ENCODE measurements around the gene DISC1. TPM values are rescaled to one million over a fixed set of nuclear protein-coding genes. Genes with fewer than 3 reads are reported as not detected.

Gene DISC1
- total RNA-seq, 2 experiments from 2014 or later = 19.8 to 20.0 TPM

- Histone ChIP-seq H3K36me3 (ENCODE audit: insufficient read depth, low read length) (no peaks in the 10 kb centered on the region), H3K4me1 (ENCODE audit: insufficient read depth, low read length) (peaks cover 5% of the 10 kb centered on the region), H3K27ac (ENCODE audit: low read depth in 1 of 2, low read length in 2 of 2) (no peak overlapping the region), H3K27me3 (ENCODE audit: control insufficient read depth in 1 of 2, insufficient read depth in 2 of 2, low read length in 2 of 2) (no peaks in the 10 kb centered on the region), H3K9me3 (ENCODE audit: control insufficient read depth in 1 of 2, insufficient read depth in 1 of 2, low read length in 2 of 2) (no peaks in the 10 kb centered on the region), H3K4me3 (ENCODE audit: low read length) (no peak overlapping the region)
- peaks cover 16% of the 10 kb centered on the region for H3K4me1 Mint-ChIP-seq (ENCODE audit: low read depth)
- H3K27ac Mint-ChIP-seq = no peak overlapping the region
- ChIA-PET POLR2A (no interaction called here), CTCF (no interaction called here)
- intact Hi-C loops (cut with DNase I, micrococcal nuclease) = no loop called here
- ATAC-seq (ENCODE audit: poor library complexity) (no peak), DNase-seq (no peak)
- H3K27me3 Mint-ChIP-seq = no peaks in the 10 kb centered on the region
- H3K4me3 Mint-ChIP-seq = no peak overlapping the region
- peaks cover 13% of the 10 kb centered on the region for H3K36me3 Mint-ChIP-seq (ENCODE audit: low read depth)
- TF ChIP-seq, protein P1, sequence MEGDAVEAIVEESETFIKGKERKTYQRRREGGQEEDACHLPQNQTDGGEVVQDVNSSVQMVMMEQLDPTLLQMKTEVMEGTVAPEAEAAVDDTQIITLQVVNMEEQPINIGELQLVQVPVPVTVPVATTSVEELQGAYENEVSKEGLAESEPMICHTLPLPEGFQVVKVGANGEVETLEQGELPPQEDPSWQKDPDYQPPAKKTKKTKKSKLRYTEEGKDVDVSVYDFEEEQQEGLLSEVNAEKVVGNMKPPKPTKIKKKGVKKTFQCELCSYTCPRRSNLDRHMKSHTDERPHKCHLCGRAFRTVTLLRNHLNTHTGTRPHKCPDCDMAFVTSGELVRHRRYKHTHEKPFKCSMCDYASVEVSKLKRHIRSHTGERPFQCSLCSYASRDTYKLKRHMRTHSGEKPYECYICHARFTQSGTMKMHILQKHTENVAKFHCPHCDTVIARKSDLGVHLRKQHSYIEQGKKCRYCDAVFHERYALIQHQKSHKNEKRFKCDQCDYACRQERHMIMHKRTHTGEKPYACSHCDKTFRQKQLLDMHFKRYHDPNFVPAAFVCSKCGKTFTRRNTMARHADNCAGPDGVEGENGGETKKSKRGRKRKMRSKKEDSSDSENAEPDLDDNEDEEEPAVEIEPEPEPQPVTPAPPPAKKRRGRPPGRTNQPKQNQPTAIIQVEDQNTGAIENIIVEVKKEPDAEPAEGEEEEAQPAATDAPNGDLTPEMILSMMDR (IDR thresholded peaks at IDR 0.05) = no peak
- peaks cover 2% of the 10 kb centered on the region for H3K9me3 Mint-ChIP-seq
Observed at GRCh38 chr1:231885209-231885854, 258.7 kb downstream of the DISC1 start.

DNA sequence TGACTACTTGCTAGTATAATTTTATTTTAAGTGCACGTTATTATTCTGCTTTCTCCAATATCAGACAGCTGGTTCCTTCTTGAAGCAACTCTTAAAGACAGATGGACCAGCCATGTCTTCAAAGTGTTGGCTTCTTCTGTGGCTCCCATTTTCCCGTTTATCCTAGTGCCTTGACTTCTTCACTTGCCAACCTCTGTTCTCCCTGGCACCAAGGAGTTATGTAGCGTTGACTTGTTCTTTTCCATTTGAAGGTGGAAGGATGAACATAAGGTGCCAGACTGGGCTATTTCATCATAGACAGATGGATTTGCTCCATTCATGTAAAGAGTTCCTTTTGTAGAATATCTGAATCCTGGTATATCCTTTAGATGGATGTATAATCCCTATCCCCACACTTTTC is 260.6 kb downstream of the DISC1 start:
- Histone ChIP-seq H3K4me3 (ENCODE audit: low read length) (no peak overlapping the region), H3K36me3 (ENCODE audit: insufficient read depth, low read length) (no peaks in the 10 kb centered on the region), H3K9me3 (ENCODE audit: control insufficient read depth in 1 of 2, insufficient read depth in 1 of 2, low read length in 2 of 2) (no peaks in the 10 kb centered on the region), H3K27me3 (ENCODE audit: control insufficient read depth in 1 of 2, insufficient read depth in 2 of 2, low read length in 2 of 2) (no peaks in the 10 kb centered on the region), H3K4me1 (ENCODE audit: insufficient read depth, low read length) (peaks cover 5% of the 10 kb centered on the region), H3K27ac (ENCODE audit: low read depth in 1 of 2, low read length in 2 of 2) (no peak overlapping the region)
- TF ChIP-seq, protein P1 (IDR thresholded peaks at IDR 0.05) = no peak
- peaks cover 9% of the 10 kb centered on the region for H3K36me3 Mint-ChIP-seq (ENCODE audit: low read depth)
- POLR2A ChIA-PET = no interaction called here
- no peak overlapping the region for H3K4me3 Mint-ChIP-seq
- no peak for ATAC-seq (ENCODE audit: poor library complexity)
- intact Hi-C loops (cut with DNase I, micrococcal nuclease) = no loop called here
- CTCF ChIA-PET = no interaction called here
- DNase-seq = no peak
- no peak overlapping the region for H3K27ac Mint-ChIP-seq
- H3K27me3 Mint-ChIP-seq = no peaks in the 10 kb centered on the region
- peaks cover 16% of the 10 kb centered on the region for H3K4me1 Mint-ChIP-seq (ENCODE audit: low read depth)
- peaks cover 2% of the 10 kb centered on the region for H3K9me3 Mint-ChIP-seq

- no peak for ATAC-seq (ENCODE audit: poor library complexity)
- no peaks in the 10 kb centered on the region for H3K9me3 ChIP-seq (ENCODE audit: control insufficient read depth in 1 of 2, insufficient read depth in 1 of 2, low read length in 2 of 2)
- no peaks in the 10 kb centered on the region for H3K36me3 ChIP-seq (ENCODE audit: insufficient read depth, low read length)
- no peak overlapping the region for H3K4me3 ChIP-seq (ENCODE audit: low read length)
- peaks cover 12% of the 10 kb centered on the region for H3K4me1 Mint-ChIP-seq (ENCODE audit: low read depth)
- ChIA-PET POLR2A (no interaction called here), CTCF (no interaction called here)
- H3K27ac Mint-ChIP-seq = no peak overlapping the region
- intact Hi-C loops (cut with DNase I, micrococcal nuclease) = no loop called here
- H3K36me3 Mint-ChIP-seq (ENCODE audit: low read depth) = peaks cover 5% of the 10 kb centered on the region
- no peak overlapping the region for H3K27ac ChIP-seq (ENCODE audit: low read depth in 1 of 2, low read length in 2 of 2)
- no peak overlapping the region for H3K4me3 Mint-ChIP-seq
- H3K4me1 ChIP-seq (ENCODE audit: insufficient read depth, low read length) = peaks cover 5% of the 10 kb centered on the region
- H3K27me3 Mint-ChIP-seq = no peaks in the 10 kb centered on the region
- DNase-seq = no peak
- H3K9me3 Mint-ChIP-seq = peaks cover 2% of the 10 kb centered on the region
- H3K27me3 ChIP-seq (ENCODE audit: control insufficient read depth in 1 of 2, insufficient read depth in 2 of 2, low read length in 2 of 2) = no peaks in the 10 kb centered on the region
- TF ChIP-seq, protein P1 (IDR thresholded peaks at IDR 0.05) = no peak
Observed at GRCh38 chr1:231887866-231888265, 261.3 kb downstream of the DISC1 start.

Measured in CD4-positive, alpha-beta T cell (primary cell).